IMR-90 (cell line): ENCODE measurements around the gene EML1. TPM values are rescaled to one million over a fixed set of nuclear protein-coding genes. Genes with fewer than 3 reads are reported as not detected.

ENCODE experiments used
- ATAC-seq: fragments of 200-7000 bp; cut with Tn5 transposase; 2 replicates; pipeline ENCODE4 v1.9.1; 2020; ENCODE audit warnings: low read depth, mild to moderate bottlenecking, moderate library complexity
- BruUV-seq: library from RNA; stranded (reverse); fragments of 400-500 nt; replicated peaks from 2 replicates; lab custom pipeline; 2021; lab: Mats Ljungman, UMichigan
- CTCF ChIA-PET: fragments of 300-600 bp; formaldehyde crosslinking; extraction: SDS; loops from one replicate; lab custom pipeline; 2021; ENCODE audit warnings: antibody characterized with exemption; lab: Yijun Ruan, JAX
- POLR2A ChIA-PET: fragments of 300-600 bp; sonication (Branson Sonifier 250); formaldehyde crosslinking; loops from one replicate; lab custom pipeline; 2022; ENCODE audit warnings: antibody characterized with exemption; ENCODE audit not compliant: unreplicated experiment; lab: Charles Lee
- DNase-seq: peaks from one replicate; pipeline ENCODE4 v3.0.0; 2013
- H2AFZ ChIP-seq: replicated peaks from 2 replicates; pipeline ENCODE3; 2013; ENCODE audit warnings: low read length, mild to moderate bottlenecking; ENCODE audit not compliant: poor library complexity
- H2AK5ac ChIP-seq: 2 replicates; pipeline ENCODE4 v1.6.1; 2013; ENCODE audit warnings: low read depth, low read length, inconsistent platforms
- H2AK9ac ChIP-seq: replicated peaks from 2 replicates; pipeline ENCODE3; 2013; ENCODE audit warnings: mild to moderate bottlenecking, low read depth, low read length, moderate library complexity; ENCODE audit not compliant: poor library complexity
- H2BK120ac ChIP-seq: 2 replicates; pipeline ENCODE4 v1.6.1; 2013; ENCODE audit warnings: low read depth, low read length, inconsistent platforms
- H2BK15ac ChIP-seq: 3 replicates; pipeline ENCODE4 v1.6.1; 2013; ENCODE audit warnings: low read depth, low read length, inconsistent platforms
- H2BK20ac ChIP-seq: 2 replicates; pipeline ENCODE4 v1.6.1; 2013; ENCODE audit warnings: low read depth, mild to moderate bottlenecking, inconsistent platforms, low read length, moderate library complexity
- H2BK5ac ChIP-seq: 2 replicates; pipeline ENCODE4 v1.6.1; 2013; ENCODE audit warnings: mild to moderate bottlenecking, low read depth, low read length, inconsistent platforms; ENCODE audit not compliant: poor library complexity, severe bottlenecking
- H3K14ac ChIP-seq: replicated peaks from 2 replicates; pipeline ENCODE4 v1.6.1; 2013; ENCODE audit warnings: low read depth, low read length, inconsistent platforms
- H3K18ac ChIP-seq: 2 replicates; pipeline ENCODE4 v1.6.1; 2013; ENCODE audit warnings: low read depth, low read length, control low read depth
- H3K23ac ChIP-seq: 2 replicates; pipeline ENCODE4 v1.6.1; 2013; ENCODE audit warnings: low read depth, low read length, inconsistent platforms
- H3K27ac ChIP-seq: 2 replicates; pipeline ENCODE4 v1.5.1; 2013; ENCODE audit warnings: mild to moderate bottlenecking, control low read depth, low read length; ENCODE audit not compliant: insufficient read depth
- H3K27me3 ChIP-seq: 2 replicates; pipeline ENCODE4 v1.6.1; 2013; ENCODE audit warnings: low read length; ENCODE audit not compliant: control insufficient read depth, insufficient read depth
- H3K36me3 ChIP-seq: 2 replicates; pipeline ENCODE4 v1.6.1; 2013; ENCODE audit warnings: low read length, mixed read lengths; ENCODE audit not compliant: control insufficient read depth, insufficient read depth
- H3K4ac ChIP-seq: 2 replicates; pipeline ENCODE4 v1.6.1; 2013; ENCODE audit warnings: low read depth, low read length, inconsistent platforms
- H3K4me1 ChIP-seq: 2 replicates; pipeline ENCODE4 v1.6.1; 2013; ENCODE audit warnings: low read length, mixed read lengths; ENCODE audit not compliant: control insufficient read depth, insufficient read depth
- H3K4me2 ChIP-seq: 2 replicates; pipeline ENCODE4 v1.6.1; 2013; ENCODE audit warnings: low read depth, mild to moderate bottlenecking, control low read depth, low read length, moderate library complexity
- H3K4me3 ChIP-seq: 2 replicates; pipeline ENCODE4 v1.5.1; 2013; ENCODE audit warnings: low read depth, mild to moderate bottlenecking, control low read depth, low read length, moderate library complexity; ENCODE audit not compliant: insufficient read depth
- H3K56ac ChIP-seq: 2 replicates; pipeline ENCODE4 v1.6.1; 2013; ENCODE audit warnings: low read length, inconsistent platforms; ENCODE audit not compliant: insufficient read depth; ENCODE audit errors: extremely low read depth
- H3K79me1 ChIP-seq, 2 experiments: 2 replicates each; pipeline ENCODE4 v1.6.1; 2013; ENCODE audit warnings: low read length in 2 of 2, inconsistent platforms in 1 of 2, low read depth in 1 of 2
- H3K9ac ChIP-seq: 2 replicates; pipeline ENCODE4 v1.6.1; 2013; ENCODE audit warnings: low read depth, low read length, control low read depth
- H3K9me1 ChIP-seq: 2 replicates; pipeline ENCODE4 v1.6.1; 2013; ENCODE audit warnings: low read length, inconsistent platforms; ENCODE audit not compliant: insufficient read depth
- H3K9me3 ChIP-seq: 2 replicates; pipeline ENCODE4 v1.6.1; 2013; ENCODE audit warnings: low read length; ENCODE audit not compliant: control insufficient read depth, insufficient read depth
- H4K20me1 ChIP-seq: 2 replicates; pipeline ENCODE4 v1.6.1; 2013; ENCODE audit warnings: low read length, inconsistent platforms; ENCODE audit not compliant: insufficient read depth
- H4K5ac ChIP-seq: 2 replicates; pipeline ENCODE4 v1.6.1; 2013; ENCODE audit warnings: mild to moderate bottlenecking, low read depth, low read length, control low read depth
- H4K8ac ChIP-seq, 2 experiments: 2 replicates each; pipeline ENCODE4 v1.6.1; 2013; ENCODE audit warnings: low read depth in 2 of 2, low read length in 2 of 2, control low read depth in 1 of 2, inconsistent platforms in 1 of 2
- H4K91ac ChIP-seq: 2 replicates; pipeline ENCODE4 v1.6.1; 2013; ENCODE audit warnings: low read depth, low read length, inconsistent platforms; ENCODE audit not compliant: insufficient read depth
- BHLHE40 ChIP-seq: fragments of 150-350 bp; IDR thresholded peaks from 2 replicates; pipeline ENCODE4 v1.6.1; 2016; ENCODE audit warnings: mild to moderate bottlenecking, low read depth, low read length
- CHD1 ChIP-seq: IDR thresholded peaks from 2 replicates; pipeline ENCODE4 v1.6.1; 2012; ENCODE audit warnings: low read depth, low read length, improper control_type of control experiment
- ELK1 ChIP-seq: fragments of 150-350 bp; IDR thresholded peaks from 2 replicates; pipeline ENCODE4 v1.6.1; 2016; ENCODE audit warnings: low read depth, mild to moderate bottlenecking, low read length, moderate library complexity, borderline replicate concordance
- FOS ChIP-seq: fragments of 150-350 bp; IDR thresholded peaks from 2 replicates; pipeline ENCODE4 v1.6.1; 2016; ENCODE audit warnings: low read depth, low read length
- MAZ ChIP-seq: IDR thresholded peaks from 2 replicates; pipeline ENCODE4 v1.6.1; 2012; ENCODE audit warnings: low read depth, mild to moderate bottlenecking, low read length, improper control_type of control experiment, moderate library complexity, borderline replicate concordance
- NFE2L2 ChIP-seq: fragments of 150-350 bp; IDR thresholded peaks from 2 replicates; pipeline ENCODE4 v1.6.1; 2016; ENCODE audit warnings: low read depth, mild to moderate bottlenecking, low read length
- SMC3 ChIP-seq: fragments of 150-350 bp; IDR thresholded peaks from 2 replicates; pipeline ENCODE4 v1.6.1; 2016; ENCODE audit warnings: low read depth, mild to moderate bottlenecking, antibody characterized with exemption, low read length, moderate library complexity
- whole genome bisulfite sequencing, 2 experiments: methylation state at CpG; one replicate each; pipeline versions ENCODE4 v1.1.5 to v1.1.7; 2013; ENCODE audit warnings: missing lambda C conversion rate in 2 of 2; ENCODE audit not compliant: insufficient read length in 1 of 2; ENCODE audit errors: extremely low coverage in 2 of 2; 5-methylcytosine and 5-hydroxymethylcytosine counted together
- dilution Hi-C: fragments of 300-500 bp; cut with HindIII; formaldehyde crosslinking; loops from one replicate; pipeline ENCODE4 v1.14.3; 2018; ENCODE audit warnings: low sequenced_read_pairs; ENCODE audit not compliant: unreplicated experiment
- in situ Hi-C: fragments of 300-500 bp; cut with MboI; formaldehyde crosslinking; loops from 3 replicates; pipeline ENCODE4 v1.14.3; 2019; ENCODE audit warnings: low sequenced_read_pairs, inconsistent platforms, mixed read lengths
- intact Hi-C: fragments of 100-400 bp; cut with micrococcal nuclease; formaldehyde crosslinking; loops from 2 replicates; pipeline ENCODE4 v1.10.0; 2022
- polyA plus RNA-seq, 3 experiments: library from polyadenylated mRNA; depleted of rRNA; stranded (reverse); fragments of >200 nt; gene quantifications; 2 replicates each; pipeline ENCODE4 v1.2.3, GENCODE V29; 2012; ENCODE audit warnings: low replicate concordance in 1 of 3
- total RNA-seq: library from RNA; depleted of rRNA; stranded (reverse); fragments of >200 nt; gene quantifications from 2 replicates; pipeline ENCODE4 v1.2.3, GENCODE V29; 2012

Gene EML1
- total and polyA plus RNA-seq, 2 of the 4 experiments (the other 2 are of a cell fraction), result 14.0 to 42.3 TPM

- no peak overlapping the region for H2BK120ac ChIP-seq
- peaks cover 20 to 56% of the 10 kb centered on the region in 2 experiments; a peak in 3 of 4 replicates for H3K79me1 ChIP-seq
- peak overlapping the region; percentile 15; the same call in 1 of the 2 replicates for H3K14ac ChIP-seq
- DNase-seq (peak; percentile 53), ATAC-seq (peak; percentile 88)
- H3K23ac ChIP-seq, result 0 out of 2 replicates have a peak overlapping the region, but pooled peaks have one; percentile 1
- no peaks in the 10 kb centered on the region for H3K27me3 ChIP-seq
- peaks cover 26% of the 10 kb centered on the region for H3K9me1 ChIP-seq
- no peaks in the 10 kb centered on the region; the same call in 1 of the 2 replicates for H3K9me3 ChIP-seq
- no peak overlapping the region for H4K5ac ChIP-seq
- no peak overlapping the region; a peak in 2 of 4 replicates for H4K8ac ChIP-seq
- no peak overlapping the region for H2BK20ac ChIP-seq
- CTCF ChIA-PET, result interaction anchor here (1.4 kb wide), 1 partner anchor 11 kb away, joined by 3 read pairs; no protein-coding TSS in a partner anchor
- H3K56ac ChIP-seq, result no peak overlapping the region
- H3K4ac ChIP-seq, result peak overlapping the region; percentile 8
- H2AK5ac ChIP-seq, result peak overlapping the region; percentile 51
- no peak overlapping the region for H3K27ac ChIP-seq
- H3K36me3 ChIP-seq, result peaks cover 2% of the 10 kb centered on the region; the same call in 1 of the 2 replicates
- intact Hi-C loops, result no loop called here
- H2BK5ac ChIP-seq, result no peak overlapping the region
- in situ Hi-C loops, result no loop called here
- H4K20me1 ChIP-seq, result peaks cover 41% of the 10 kb centered on the region
- TF ChIP-seq MAZ (peak; percentile 71; the same call in 1 of the 2 replicates), NFE2L2 (no peak), ELK1 (no peak), BHLHE40 (0 out of 2 replicates have a peak, but pooled peaks have one; percentile 6), CHD1 (no peak), SMC3 (no peak), FOS (peak; percentile 20; the same call in 1 of the 2 replicates)
- no peak overlapping the region for H3K4me3 ChIP-seq
- H2AK9ac ChIP-seq, result peak overlapping the region; percentile 2
- no peak overlapping the region for H3K18ac ChIP-seq
- BruUV-seq, result no TSS peak
- peak overlapping the region; percentile 24 for H4K91ac ChIP-seq
- peak overlapping the region; percentile 1 for H2AFZ ChIP-seq
- no peak overlapping the region for H3K4me2 ChIP-seq
- H2BK15ac ChIP-seq, result 0 out of 3 replicates have a peak overlapping the region, but pooled peaks have one; percentile 7
- no peak overlapping the region for H3K9ac ChIP-seq
- dilution Hi-C loops, result no loop called here
- POLR2A ChIA-PET, result no interaction called here
- WGBS, 2 experiments, result 67% methylated on average over 5 of the region's 13 CpGs; no CpG with 5 or more reads in 1 of the 2 experiments
- H3K4me1 ChIP-seq, result peaks cover 8% of the 10 kb centered on the region
Observed at GRCh38 chr14:99802301-99803105, 9.3 kb downstream of the EML1 start.
